H9 (cell line): ENCODE results near the gene BCAS2. TPM values are rescaled to one million over a fixed set of nuclear protein-coding genes. Genes with fewer than 3 reads are reported as not detected.

ENCODE experiments used
- DNase-seq: peaks from one replicate; pipeline ENCODE4 v3.0.0-alpha.2; 2017
- H2AFZ ChIP-seq: one replicate; pipeline ENCODE4 v1.6.1; 2013; ENCODE audit warnings: mild to moderate bottlenecking, low read length, control low read depth, moderate library complexity
- H2AK5ac ChIP-seq: 2 replicates; pipeline ENCODE4 v1.6.1; 2013; ENCODE audit warnings: low read length, control low read depth, mixed read lengths; ENCODE audit not compliant: insufficient read length
- H2BK120ac ChIP-seq: one replicate; pipeline ENCODE4 v1.6.1; 2013; ENCODE audit warnings: low read depth, mild to moderate bottlenecking, low read length, control low read depth, inconsistent platforms; ENCODE audit not compliant: poor library complexity, severe bottlenecking
- H2BK12ac ChIP-seq: 2 replicates; pipeline ENCODE4 v1.6.1; 2013; ENCODE audit warnings: low read length, control low read depth, mixed read lengths, low read depth; ENCODE audit not compliant: insufficient read length
- H2BK15ac ChIP-seq: 2 replicates; pipeline ENCODE4 v1.6.1; 2013; ENCODE audit warnings: low read depth, low read length, control low read depth
- H2BK20ac ChIP-seq: one replicate; pipeline ENCODE4 v1.6.1; 2013; ENCODE audit warnings: low read depth, mild to moderate bottlenecking, low read length, control low read depth, inconsistent platforms; ENCODE audit not compliant: poor library complexity, severe bottlenecking
- H2BK5ac ChIP-seq: 2 replicates; pipeline ENCODE4 v1.6.1; 2013; ENCODE audit warnings: low read length, control low read depth, mixed read lengths; ENCODE audit not compliant: insufficient read length
- H3K14ac ChIP-seq: 2 replicates; pipeline ENCODE4 v1.6.1; 2013; ENCODE audit warnings: low read length, control low read depth; ENCODE audit not compliant: insufficient read depth
- H3K18ac ChIP-seq: 2 replicates; pipeline ENCODE4 v1.6.1; 2013; ENCODE audit warnings: low read depth, mild to moderate bottlenecking, mixed read lengths, low read length, control low read depth; ENCODE audit not compliant: insufficient read length
- H3K23ac ChIP-seq: 2 replicates; pipeline ENCODE4 v1.6.1; 2013; ENCODE audit warnings: low read length, control low read depth, mixed read lengths, low read depth; ENCODE audit not compliant: insufficient read length
- H3K23me2 ChIP-seq: 2 replicates; pipeline ENCODE4 v1.6.1; 2013; ENCODE audit warnings: low read depth, mild to moderate bottlenecking, mixed read lengths, low read length, control low read depth; ENCODE audit not compliant: insufficient read length, poor library complexity, severe bottlenecking
- H3K27ac ChIP-seq: 2 replicates; pipeline ENCODE4 v1.5.1; 2013; ENCODE audit warnings: low read length, control low read depth, mixed read lengths, low read depth; ENCODE audit not compliant: insufficient read length
- H3K27me3 ChIP-seq: 2 replicates; pipeline ENCODE4 v1.6.1; 2013; ENCODE audit warnings: low read length, control low read depth, inconsistent platforms; ENCODE audit not compliant: insufficient read depth
- H3K4ac ChIP-seq: 2 replicates; pipeline ENCODE4 v1.6.1; 2013; ENCODE audit warnings: low read depth, mild to moderate bottlenecking, control low read depth, inconsistent platforms, low read length, moderate library complexity
- H3K4me1 ChIP-seq: 2 replicates; pipeline ENCODE4 v1.6.1; 2013; ENCODE audit warnings: low read length, control low read depth, inconsistent platforms; ENCODE audit not compliant: insufficient read depth
- H3K4me2 ChIP-seq: 2 replicates; pipeline ENCODE4 v1.6.1; 2013; ENCODE audit warnings: low read length, control low read depth, mixed read lengths; ENCODE audit not compliant: insufficient read length, insufficient read depth
- H3K56ac ChIP-seq: 2 replicates; pipeline ENCODE4 v1.6.1; 2013; ENCODE audit warnings: low read depth, mild to moderate bottlenecking, mixed read lengths, low read length, control low read depth; ENCODE audit not compliant: insufficient read length
- H3K79me1 ChIP-seq: 2 replicates; pipeline ENCODE4 v1.6.1; 2013; ENCODE audit warnings: low read depth, mild to moderate bottlenecking, moderate library complexity, low read length, control low read depth, inconsistent platforms; ENCODE audit not compliant: insufficient read depth, poor library complexity, severe bottlenecking
- H3K79me2 ChIP-seq: 2 replicates; pipeline ENCODE4 v1.6.1; 2013; ENCODE audit warnings: low read length, control low read depth, inconsistent platforms; ENCODE audit not compliant: insufficient read depth
- H3K9ac ChIP-seq: 2 replicates; pipeline ENCODE4 v1.6.1; 2013; ENCODE audit warnings: low read length, control low read depth, mixed read lengths; ENCODE audit not compliant: insufficient read length; ENCODE audit errors: extremely low read depth
- H3K9me3 ChIP-seq: one replicate; pipeline ENCODE4 v1.6.1; 2013; ENCODE audit warnings: low read depth, low read length, inconsistent platforms; ENCODE audit not compliant: control insufficient read depth
- H3T11ph ChIP-seq: one replicate; pipeline ENCODE4 v1.6.1; 2013; ENCODE audit warnings: mild to moderate bottlenecking, low read length, control low read depth, inconsistent platforms
- H4K20me1 ChIP-seq: one replicate; pipeline ENCODE4 v1.6.1; 2013; ENCODE audit not compliant: control insufficient read depth, insufficient read length, insufficient read depth
- H4K5ac ChIP-seq: 2 replicates; pipeline ENCODE4 v1.6.1; 2013; ENCODE audit warnings: low read depth, mild to moderate bottlenecking, mixed read lengths, low read length, control low read depth; ENCODE audit not compliant: insufficient read length
- H4K8ac ChIP-seq: replicated peaks from 2 replicates; pipeline ENCODE4 v1.6.1; 2013; ENCODE audit warnings: low read length, control low read depth, mixed read lengths, low read depth; ENCODE audit not compliant: insufficient read length
- H4K91ac ChIP-seq: 2 replicates; pipeline ENCODE4 v1.6.1; 2013; ENCODE audit warnings: low read depth, mild to moderate bottlenecking, moderate library complexity, mixed read lengths, low read length, control low read depth; ENCODE audit not compliant: insufficient read length
- H3K27ac Mint-ChIP-seq, 3 experiments: 2 replicates in 2 of 3; 3 replicates in 1 of 3; pipeline ENCODE4 v1.8.0; 2020 to 2021; ENCODE audit warnings: mixed read lengths in 3 of 3, mild to moderate bottlenecking in 1 of 3, moderate library complexity in 1 of 3
- H3K27me3 Mint-ChIP-seq: 2 replicates; pipeline ENCODE4 v1.8.0; 2021; ENCODE audit warnings: low read depth, mild to moderate bottlenecking, moderate library complexity, mixed read lengths
- H3K36me3 Mint-ChIP-seq, 3 experiments: 2 replicates in 2 of 3; 3 replicates in 1 of 3; pipeline ENCODE4 v1.8.0; 2020 to 2021; ENCODE audit warnings: low read depth in 3 of 3, mixed read lengths in 3 of 3; ENCODE audit not compliant: insufficient read depth in 1 of 3
- H3K4me1 Mint-ChIP-seq, 2 experiments: 2 replicates each; pipeline ENCODE4 v1.8.0; 2020; ENCODE audit warnings: mixed read lengths in 2 of 2
- H3K4me3 Mint-ChIP-seq, 2 experiments: 2 replicates in 1 of 2; 3 replicates in 1 of 2; pipeline ENCODE4 v1.8.0; 2020 to 2021; ENCODE audit warnings: mild to moderate bottlenecking in 2 of 2, mixed read lengths in 2 of 2, moderate library complexity in 1 of 2
- H3K9me3 Mint-ChIP-seq, 2 experiments: 2 replicates in 1 of 2; 3 replicates in 1 of 2; pipeline ENCODE4 v1.8.0; 2020; ENCODE audit warnings: mild to moderate bottlenecking in 2 of 2, mixed read lengths in 2 of 2, moderate library complexity in 1 of 2
- WGBS: extraction: QIAGEN DNeasy Blood & Tissue Kit; methylation state at CpG from one replicate; pipeline ENCODE4 v1.1.7; 2013; ENCODE audit warnings: missing lambda C conversion rate, low lambda C conversion rate, mixed read lengths; ENCODE audit not compliant: insufficient read length; ENCODE audit errors: extremely low coverage; 5-methylcytosine and 5-hydroxymethylcytosine counted together
- total RNA-seq: library from RNA; stranded (reverse); gene quantifications from 2 replicates; pipeline ENCODE4 v1.2.1, GENCODE V29; 2021
- TF ChIP-seq, protein P1 (sequence below): fragments of 200-600 bp; sonication (generic); conservative IDR thresholded peaks from 3 replicates; pipeline ENCODE4 v1.8.0; 2021; ENCODE audit warnings: antibody characterized with exemption, mild to moderate bottlenecking

Gene BCAS2
- total RNA-seq, 1 experiment from 2014 or later = 72.1 TPM

DNA sequence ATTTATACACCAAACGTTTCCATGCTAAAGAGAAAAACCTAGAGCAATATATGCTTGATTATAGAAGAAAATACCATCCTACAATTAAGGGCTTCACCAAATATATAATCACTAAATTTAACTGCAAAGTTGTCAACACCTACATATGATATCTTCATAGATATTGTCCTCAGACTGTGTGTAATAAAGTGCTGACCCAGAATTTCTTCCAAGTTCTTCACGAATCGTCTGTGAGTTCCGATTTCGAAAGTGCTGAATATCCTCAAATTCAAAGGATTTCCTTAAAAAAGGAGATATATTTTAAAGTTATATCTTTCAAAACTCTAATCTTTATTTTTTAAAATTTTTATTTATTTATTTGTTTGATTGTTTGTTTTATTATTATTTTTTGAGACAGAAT, 41.9 kb upstream of the BCAS2 start:
- Histone ChIP-seq H2BK20ac (no peak overlapping the region), H3K18ac (no peak overlapping the region), H4K8ac (no peak overlapping the region), H3K79me1 (no peaks in the 10 kb centered on the region), H3K23me2 (no peaks in the 10 kb centered on the region), H2BK15ac (no peak overlapping the region), H3K4me1 (no peaks in the 10 kb centered on the region), H3K56ac (no peak overlapping the region), H3K23ac (no peak overlapping the region), H3K27me3 (no peaks in the 10 kb centered on the region), H3K4ac (no peak overlapping the region), H3K9ac (no peak overlapping the region), H3T11ph (no peak overlapping the region), H4K91ac (no peak overlapping the region), H3K27ac (no peak overlapping the region), H4K20me1 (no peaks in the 10 kb centered on the region), H3K14ac (no peak overlapping the region), H2BK120ac (no peak overlapping the region), H2AFZ (no peak overlapping the region), H4K5ac (no peak overlapping the region), H2AK5ac (no peak overlapping the region), H3K4me2 (no peak overlapping the region), H2BK5ac (no peak overlapping the region), H3K9me3 (no peaks in the 10 kb centered on the region), H2BK12ac (no peak overlapping the region), H3K79me2 (no peaks in the 10 kb centered on the region)
- Mint-ChIP-seq H3K36me3 (no peaks in the 10 kb centered on the region), H3K9me3 (no peaks in the 10 kb centered on the region), H3K27me3 (no peaks in the 10 kb centered on the region), H3K4me3 (no peak overlapping the region), H3K27ac (no peak overlapping the region), H3K4me1 (peaks cover 0 to 3% of the 10 kb centered on the region in 2 experiments; a peak in 2 of 4 replicates)
- TF ChIP-seq, protein P1, sequence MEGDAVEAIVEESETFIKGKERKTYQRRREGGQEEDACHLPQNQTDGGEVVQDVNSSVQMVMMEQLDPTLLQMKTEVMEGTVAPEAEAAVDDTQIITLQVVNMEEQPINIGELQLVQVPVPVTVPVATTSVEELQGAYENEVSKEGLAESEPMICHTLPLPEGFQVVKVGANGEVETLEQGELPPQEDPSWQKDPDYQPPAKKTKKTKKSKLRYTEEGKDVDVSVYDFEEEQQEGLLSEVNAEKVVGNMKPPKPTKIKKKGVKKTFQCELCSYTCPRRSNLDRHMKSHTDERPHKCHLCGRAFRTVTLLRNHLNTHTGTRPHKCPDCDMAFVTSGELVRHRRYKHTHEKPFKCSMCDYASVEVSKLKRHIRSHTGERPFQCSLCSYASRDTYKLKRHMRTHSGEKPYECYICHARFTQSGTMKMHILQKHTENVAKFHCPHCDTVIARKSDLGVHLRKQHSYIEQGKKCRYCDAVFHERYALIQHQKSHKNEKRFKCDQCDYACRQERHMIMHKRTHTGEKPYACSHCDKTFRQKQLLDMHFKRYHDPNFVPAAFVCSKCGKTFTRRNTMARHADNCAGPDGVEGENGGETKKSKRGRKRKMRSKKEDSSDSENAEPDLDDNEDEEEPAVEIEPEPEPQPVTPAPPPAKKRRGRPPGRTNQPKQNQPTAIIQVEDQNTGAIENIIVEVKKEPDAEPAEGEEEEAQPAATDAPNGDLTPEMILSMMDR = no peak
- DNase-seq = no peak
- no CpG with 5 or more reads among the region's 5 CpGs for WGBS
